ENCODE results near the gene PITX2. TPM values are rescaled to one million over a fixed set of nuclear protein-coding genes. Genes with fewer than 3 reads are reported as not detected.

The PITX2 gene
- total RNA-seq, 2 experiments from 2014 or later = not detected

- DNase-seq = no peak
- Mint-ChIP-seq H3K4me3 (no peak overlapping the region), H3K36me3 (ENCODE audit: low read depth) (peaks cover 4% of the 10 kb centered on the region), H3K27me3 (peaks cover 47% of the 10 kb centered on the region), H3K27ac (no peak overlapping the region), H3K9me3 (peaks cover 7% of the 10 kb centered on the region), H3K4me1 (no peaks in the 10 kb centered on the region)
- ChIA-PET POLR2A (no interaction called here), CTCF (no interaction called here)
These were observed 20.2 kb upstream of the PITX2 start for GRCh38 chr4:110643096-110643495.

GRCh38 chr4:110641218-110641617 lies 18.3 kb upstream of the PITX2 start:
- Mint-ChIP-seq H3K27me3 (peaks cover 60% of the 10 kb centered on the region), H3K4me1 (no peaks in the 10 kb centered on the region), H3K36me3 (ENCODE audit: low read depth) (peaks cover 4% of the 10 kb centered on the region), H3K4me3 (no peak overlapping the region), H3K9me3 (peaks cover 7% of the 10 kb centered on the region), H3K27ac (no peak overlapping the region)
- POLR2A ChIA-PET = no interaction called here
- no peak for DNase-seq
- CTCF ChIA-PET = interaction anchor here (1.1 kb wide), 1 partner anchor 26 kb away, joined by 3 read pairs; no protein-coding TSS in a partner anchor

GRCh38 chr4:110640576-110640975 lies 17.7 kb upstream of the PITX2 start:
- POLR2A ChIA-PET = no interaction called here
- CTCF ChIA-PET = interaction anchor here (1.2 kb wide), 1 partner anchor 20 kb away, joined by 3 read pairs; no protein-coding TSS in a partner anchor
- no peak overlapping the region for H3K4me3 Mint-ChIP-seq
- DNase-seq = no peak
- no peak overlapping the region for H3K27ac Mint-ChIP-seq
- peaks cover 4% of the 10 kb centered on the region for H3K36me3 Mint-ChIP-seq (ENCODE audit: low read depth)
- H3K4me1 Mint-ChIP-seq = no peaks in the 10 kb centered on the region
- peaks cover 7% of the 10 kb centered on the region for H3K9me3 Mint-ChIP-seq
- H3K27me3 Mint-ChIP-seq = peaks cover 59% of the 10 kb centered on the region

GRCh38 chr4:110639207-110640090 lies 16.6 kb upstream of the PITX2 start:
- peak overlapping the region; percentile 57 for H3K27ac Mint-ChIP-seq
- peaks cover 9% of the 10 kb centered on the region for H3K9me3 Mint-ChIP-seq
- POLR2A ChIA-PET = no interaction called here
- peaks cover 4% of the 10 kb centered on the region for H3K36me3 Mint-ChIP-seq (ENCODE audit: low read depth)
- H3K27me3 Mint-ChIP-seq = peaks cover 68% of the 10 kb centered on the region
- no peak overlapping the region for H3K4me3 Mint-ChIP-seq
- no peak for DNase-seq
- CTCF ChIA-PET = interaction anchor here (1.1 to 1.7 kb wide), 3 partner anchors 11 to 21 kb away, joined by 3 to 5 read pairs (median 5); no protein-coding TSS in a partner anchor
- H3K4me1 Mint-ChIP-seq = no peaks in the 10 kb centered on the region

GRCh38 chr4:110638089-110638746 lies 15.3 kb upstream of the PITX2 start:
- Mint-ChIP-seq H3K36me3 (ENCODE audit: low read depth) (peaks cover 4% of the 10 kb centered on the region), H3K4me1 (no peaks in the 10 kb centered on the region), H3K27me3 (peaks cover 78% of the 10 kb centered on the region), H3K9me3 (peaks cover 9% of the 10 kb centered on the region), H3K27ac (peak overlapping the region; percentile 4), H3K4me3 (no peak overlapping the region)
- ChIA-PET POLR2A (no interaction called here), CTCF (interaction anchor here (1.7 kb wide), 1 partner anchor 9 kb away, joined by 5 read pairs; no protein-coding TSS in a partner anchor)
- DNase-seq = no peak

- ChIA-PET CTCF (no interaction called here), POLR2A (no interaction called here)
- Mint-ChIP-seq H3K27me3 (peaks cover 83% of the 10 kb centered on the region), H3K9me3 (peaks cover 9% of the 10 kb centered on the region), H3K36me3 (ENCODE audit: low read depth) (peaks cover 4% of the 10 kb centered on the region), H3K27ac (peak overlapping the region; percentile 10), H3K4me1 (no peaks in the 10 kb centered on the region), H3K4me3 (peak overlapping the region; percentile 34)
- no peak for DNase-seq
These were observed 14.7 kb upstream of the PITX2 start for GRCh38 chr4:110637408-110638088.

- Mint-ChIP-seq H3K4me3 (peak overlapping the region; percentile 34), H3K27me3 (peaks cover 84% of the 10 kb centered on the region), H3K36me3 (ENCODE audit: low read depth) (peaks cover 4% of the 10 kb centered on the region), H3K9me3 (peaks cover 9% of the 10 kb centered on the region), H3K27ac (no peak overlapping the region), H3K4me1 (peaks cover 5% of the 10 kb centered on the region)
- ChIA-PET POLR2A (no interaction called here), CTCF (no interaction called here)
- DNase-seq = no peak
These were observed 14.0 kb upstream of the PITX2 start for GRCh38 chr4:110636680-110637407.

GRCh38 chr4:110636171-110636679 lies 13.3 kb upstream of the PITX2 start:
- no peak for DNase-seq
- Mint-ChIP-seq H3K36me3 (ENCODE audit: low read depth) (peaks cover 4% of the 10 kb centered on the region), H3K27ac (no peak overlapping the region), H3K27me3 (peaks cover 83% of the 10 kb centered on the region), H3K4me1 (peaks cover 8% of the 10 kb centered on the region), H3K4me3 (no peak overlapping the region), H3K9me3 (peaks cover 9% of the 10 kb centered on the region)
- ChIA-PET POLR2A (no interaction called here), CTCF (no interaction called here)

- Mint-ChIP-seq H3K9me3 (peaks cover 15% of the 10 kb centered on the region), H3K27ac (no peak overlapping the region), H3K4me3 (no peak overlapping the region), H3K36me3 (ENCODE audit: low read depth) (peaks cover 4% of the 10 kb centered on the region), H3K27me3 (peaks cover 83% of the 10 kb centered on the region), H3K4me1 (peaks cover 8% of the 10 kb centered on the region)
- ChIA-PET POLR2A (no interaction called here), CTCF (interaction anchor here (0.6 kb wide), 1 partner anchor 16 kb away, joined by 3 read pairs; no protein-coding TSS in a partner anchor)
- DNase-seq = no peak
These were observed 12.4 kb upstream of the PITX2 start for GRCh38 chr4:110635163-110635865.

- H3K4me3 Mint-ChIP-seq = no peak overlapping the region
- peaks cover 15% of the 10 kb centered on the region for H3K9me3 Mint-ChIP-seq
- ChIA-PET POLR2A (no interaction called here), CTCF (interaction anchor here (0.6 to 1.4 kb wide), 2 partner anchors 15 to 17 kb away, joined by 3 to 6 read pairs; no protein-coding TSS in a partner anchor)
- H3K27ac Mint-ChIP-seq = no peak overlapping the region
- DNase-seq = no peak
- H3K27me3 Mint-ChIP-seq = peaks cover 81% of the 10 kb centered on the region
- H3K36me3 Mint-ChIP-seq (ENCODE audit: low read depth) = peaks cover 4% of the 10 kb centered on the region
- peaks cover 8% of the 10 kb centered on the region for H3K4me1 Mint-ChIP-seq
These were observed 11.7 kb upstream of the PITX2 start for GRCh38 chr4:110634350-110635162.
